AG09319 (cell line): ENCODE measurements around the gene AATK.

Experiments used
- DNase-seq: peaks from one replicate; pipeline ENCODE4 v3.0.0-alpha.2; 2010; ENCODE audit warnings: low read depth; ENCODE audit errors: extremely low read depth
- CTCF ChIP-seq: IDR thresholded peaks from 2 replicates; pipeline ENCODE4 v1.5.1; 2011; ENCODE audit warnings: low read depth, mild to moderate bottlenecking, inconsistent platforms, low read length, moderate library complexity

Gene AATK

DNA sequence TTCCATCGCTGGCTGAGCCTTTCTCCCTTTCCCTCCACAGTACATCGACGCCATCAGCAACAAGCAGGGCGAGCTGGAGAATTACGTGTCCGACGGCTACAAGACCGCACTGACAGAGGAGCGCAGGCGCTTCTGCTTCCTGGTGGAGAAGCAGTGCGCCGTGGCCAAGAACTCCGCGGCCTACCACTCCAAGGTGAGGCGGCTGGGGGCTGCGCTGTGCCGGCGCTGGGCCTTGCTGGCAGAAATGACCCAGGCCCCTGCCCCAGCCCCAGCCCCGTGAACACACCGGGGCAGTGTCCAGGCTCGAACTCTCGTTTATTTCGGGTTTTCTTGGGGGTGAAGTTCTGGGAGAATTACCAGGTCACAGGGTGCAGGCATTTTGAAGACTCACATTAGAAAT, 66.1 kb downstream of the AATK start:
- DNase-seq, result no peak
- TF ChIP-seq CTCF, result no peak

GRCh38 chr17:81097943-81098308, 68.1 kb downstream of the AATK start:
- no peak for TF ChIP-seq CTCF
- no peak for DNase-seq

- DNase-seq, result peak; percentile 55
These were observed 68.7 kb downstream of the AATK start for GRCh38 chr17:81097134-81097942.

GRCh38 chr17:81096741-81097133, 69.3 kb downstream of the AATK start:
- DNase-seq, result no peak
- TF ChIP-seq CTCF, result no peak

More at GRCh38 chr17:81097134-81097942, 68.7 kb downstream of the AATK start:
- peak; percentile 80 for TF ChIP-seq CTCF

DNA sequence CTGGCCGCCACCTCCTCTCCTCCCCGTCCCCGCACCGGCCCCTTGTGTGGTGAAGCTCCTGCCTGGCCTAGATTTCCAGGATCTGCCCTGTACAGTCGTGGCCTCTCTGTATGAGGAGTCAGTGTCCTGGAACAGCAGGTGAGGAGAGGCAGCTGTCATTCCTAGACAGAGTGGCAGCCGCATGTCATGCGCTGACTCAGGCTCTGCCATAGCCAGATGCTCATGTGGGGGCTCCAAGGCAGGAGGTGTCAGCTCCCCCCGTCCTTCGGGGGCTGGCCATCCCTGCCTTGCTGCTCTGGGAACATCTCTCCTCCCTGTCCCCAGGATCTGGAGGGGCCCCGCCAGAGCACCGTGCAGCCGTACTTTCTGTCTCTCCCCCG, 70.6 kb downstream of the AATK start:
- no peak for TF ChIP-seq CTCF
- DNase-seq, result no peak

DNA sequence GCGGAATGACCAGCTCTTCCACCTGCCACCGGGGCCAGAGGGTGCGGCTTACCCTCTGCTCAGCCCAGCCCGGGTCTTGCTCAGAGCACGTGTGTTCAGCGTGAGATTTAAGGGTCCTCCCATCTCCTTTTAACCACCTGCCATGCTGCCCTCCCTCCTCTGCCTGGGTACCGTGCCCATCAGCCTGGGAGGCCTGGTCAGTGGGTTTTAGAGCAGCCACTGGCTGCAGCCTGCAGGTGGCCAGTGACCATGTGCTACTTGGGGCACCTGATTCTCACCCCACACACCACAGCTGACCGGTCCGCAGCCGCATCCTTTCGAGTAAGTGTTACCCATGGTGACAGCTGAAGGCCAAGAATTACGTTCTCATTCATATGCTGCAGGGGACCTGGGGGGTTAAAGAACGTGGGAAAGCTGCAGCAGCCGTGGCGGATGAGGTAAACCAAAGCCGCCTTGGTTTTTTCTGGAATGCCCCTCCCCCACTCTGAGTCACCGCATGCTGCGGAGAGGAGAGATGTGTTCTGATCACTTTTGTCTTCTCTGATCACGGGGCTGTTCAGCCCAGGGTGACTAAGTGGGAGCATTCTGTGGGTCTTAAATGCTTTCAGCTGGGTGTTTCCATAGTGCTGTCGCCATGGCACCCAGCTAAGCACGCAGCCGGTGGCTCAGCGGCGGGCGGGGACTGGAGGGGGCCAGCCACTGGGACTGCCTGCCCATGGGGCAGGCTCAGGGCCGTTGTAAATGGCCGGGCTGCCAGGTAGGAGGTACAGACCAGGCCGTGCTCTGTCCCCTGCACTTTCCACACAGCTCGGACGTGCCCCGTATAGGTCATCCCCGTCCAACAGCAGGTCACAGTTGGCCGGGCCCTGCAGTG, 71.3 kb downstream of the AATK start:
- no peak for TF ChIP-seq CTCF
- DNase-seq, result peak; percentile 98
